Activated CD8-positive, alpha-beta T cell treated with anti-CD3 and anti-CD28 coated beads for 36 hours (primary cell): ENCODE data around the gene SEL1L3. TPM values are rescaled to one million over a fixed set of nuclear protein-coding genes. Genes with fewer than 3 reads are reported as not detected.

ENCODE experiments used
- ATAC-seq: fragments of 200-7000 bp; cut with Tn5 transposase; one replicate; pipeline ENCODE4 v1.10.0; 2021; ENCODE audit warnings: mild to moderate bottlenecking, moderate library complexity
- CTCF ChIA-PET: fragments of 350-600 bp; sonication (Branson Sonifier 250); formaldehyde crosslinking; loops from one replicate; lab custom pipeline; 2021; ENCODE audit warnings: antibody characterized with exemption; lab: Charles Lee
- POLR2A ChIA-PET: fragments of 350-600 bp; sonication (Branson Sonifier 250); formaldehyde crosslinking; loops from one replicate; lab custom pipeline; 2021; ENCODE audit warnings: antibody characterized with exemption; lab: Charles Lee
- DNase-seq: peaks from one replicate; pipeline ENCODE4 v3.0.0-alpha.2; 2020
- H3K27ac Mint-ChIP-seq: one replicate; pipeline ENCODE4 v1.8.0; 2021; ENCODE audit warnings: mild to moderate bottlenecking, mixed read lengths
- H3K27me3 Mint-ChIP-seq: one replicate; pipeline ENCODE4 v1.8.0; 2021; ENCODE audit warnings: mixed read lengths
- H3K36me3 Mint-ChIP-seq: one replicate; pipeline ENCODE4 v1.8.0; 2021; ENCODE audit warnings: low read depth, mixed read lengths
- H3K4me1 Mint-ChIP-seq: one replicate; pipeline ENCODE4 v1.8.0; 2021; ENCODE audit warnings: low read depth, mixed read lengths
- H3K4me3 Mint-ChIP-seq: one replicate; pipeline ENCODE4 v1.8.0; 2021; ENCODE audit warnings: mild to moderate bottlenecking, moderate library complexity, mixed read lengths
- H3K9me3 Mint-ChIP-seq: one replicate; pipeline ENCODE4 v1.8.0; 2021; ENCODE audit warnings: mixed read lengths
- intact Hi-C: fragments of 100-400 bp; cut with micrococcal nuclease; formaldehyde crosslinking; loops from one replicate; pipeline ENCODE4 v1.10.0; 2022
- total RNA-seq, 2 experiments: library from RNA; stranded (reverse); gene quantifications; one replicate each; pipeline ENCODE4 v1.2.3, GENCODE V29; 2021
- TF ChIP-seq, protein P1 (sequence below): fragments of 200-600 bp; IDR thresholded peaks from one replicate; pipeline ENCODE4 v1.8.0; 2022; ENCODE audit warnings: antibody characterized with exemption, mild to moderate bottlenecking

Gene SEL1L3
- total RNA-seq, 2 experiments from 2014 or later, result 34.8 to 36.9 TPM

- Mint-ChIP-seq H3K36me3 (no peaks in the 10 kb centered on the region), H3K9me3 (peaks cover 2% of the 10 kb centered on the region), H3K4me1 (no peaks in the 10 kb centered on the region), H3K27ac (no peak overlapping the region), H3K4me3 (no peak overlapping the region), H3K27me3 (peaks cover 4% of the 10 kb centered on the region)
- intact Hi-C loops, result no loop called here
- ChIA-PET CTCF (interaction anchor here (1.2 kb wide), 1 partner anchor 113 kb away, joined by 3 read pairs; no protein-coding TSS in a partner anchor), POLR2A (no interaction called here)
- TF ChIP-seq, protein P1, sequence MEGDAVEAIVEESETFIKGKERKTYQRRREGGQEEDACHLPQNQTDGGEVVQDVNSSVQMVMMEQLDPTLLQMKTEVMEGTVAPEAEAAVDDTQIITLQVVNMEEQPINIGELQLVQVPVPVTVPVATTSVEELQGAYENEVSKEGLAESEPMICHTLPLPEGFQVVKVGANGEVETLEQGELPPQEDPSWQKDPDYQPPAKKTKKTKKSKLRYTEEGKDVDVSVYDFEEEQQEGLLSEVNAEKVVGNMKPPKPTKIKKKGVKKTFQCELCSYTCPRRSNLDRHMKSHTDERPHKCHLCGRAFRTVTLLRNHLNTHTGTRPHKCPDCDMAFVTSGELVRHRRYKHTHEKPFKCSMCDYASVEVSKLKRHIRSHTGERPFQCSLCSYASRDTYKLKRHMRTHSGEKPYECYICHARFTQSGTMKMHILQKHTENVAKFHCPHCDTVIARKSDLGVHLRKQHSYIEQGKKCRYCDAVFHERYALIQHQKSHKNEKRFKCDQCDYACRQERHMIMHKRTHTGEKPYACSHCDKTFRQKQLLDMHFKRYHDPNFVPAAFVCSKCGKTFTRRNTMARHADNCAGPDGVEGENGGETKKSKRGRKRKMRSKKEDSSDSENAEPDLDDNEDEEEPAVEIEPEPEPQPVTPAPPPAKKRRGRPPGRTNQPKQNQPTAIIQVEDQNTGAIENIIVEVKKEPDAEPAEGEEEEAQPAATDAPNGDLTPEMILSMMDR, result no peak
- ATAC-seq (no peak), DNase-seq (no peak)
Measured at GRCh38 chr4:25875281-25875745, 12.5 kb upstream of the SEL1L3 start.

GRCh38 chr4:25874655-25875054, 11.9 kb upstream of the SEL1L3 start:
- no peak for ATAC-seq
- POLR2A ChIA-PET, result no interaction called here
- H3K27me3 Mint-ChIP-seq, result peaks cover 2% of the 10 kb centered on the region
- TF ChIP-seq, protein P1, result no peak
- DNase-seq, result no peak
- peaks cover 1% of the 10 kb centered on the region for H3K9me3 Mint-ChIP-seq
- intact Hi-C loops, result no loop called here
- CTCF ChIA-PET, result no interaction called here
- no peak overlapping the region for H3K4me3 Mint-ChIP-seq
- no peaks in the 10 kb centered on the region for H3K36me3 Mint-ChIP-seq
- no peaks in the 10 kb centered on the region for H3K4me1 Mint-ChIP-seq
- H3K27ac Mint-ChIP-seq, result no peak overlapping the region

- ATAC-seq, result no peak
- H3K27me3 Mint-ChIP-seq, result no peaks in the 10 kb centered on the region
- H3K4me3 Mint-ChIP-seq, result no peak overlapping the region
- H3K9me3 Mint-ChIP-seq, result no peaks in the 10 kb centered on the region
- DNase-seq, result no peak
- no peak overlapping the region for H3K27ac Mint-ChIP-seq
- H3K36me3 Mint-ChIP-seq, result no peaks in the 10 kb centered on the region
- TF ChIP-seq, protein P1, result no peak
- intact Hi-C loops, result no loop called here
- CTCF ChIA-PET, result interaction anchor here (1.1 kb wide), 1 partner anchor 15 kb away, joined by 3 read pairs; no protein-coding TSS in a partner anchor
- H3K4me1 Mint-ChIP-seq, result no peaks in the 10 kb centered on the region
- POLR2A ChIA-PET, result no interaction called here
Measured at GRCh38 chr4:25873632-25874129, 10.9 kb upstream of the SEL1L3 start.

- Mint-ChIP-seq H3K9me3 (no peaks in the 10 kb centered on the region), H3K27ac (no peak overlapping the region), H3K27me3 (no peaks in the 10 kb centered on the region), H3K36me3 (no peaks in the 10 kb centered on the region), H3K4me1 (no peaks in the 10 kb centered on the region), H3K4me3 (no peak overlapping the region)
- DNase-seq, result no peak
- no peak for ATAC-seq
- intact Hi-C loops, result no loop called here
- POLR2A ChIA-PET, result no interaction called here
- TF ChIP-seq, protein P1, result no peak
- CTCF ChIA-PET, result interaction anchor here (1.1 kb wide), 1 partner anchor 15 kb away, joined by 3 read pairs; no protein-coding TSS in a partner anchor
Measured at GRCh38 chr4:25872851-25873631, 10.3 kb upstream of the SEL1L3 start.

GRCh38 chr4:25870081-25870480, 7.3 kb upstream of the SEL1L3 start:
- H3K27ac Mint-ChIP-seq, result no peak overlapping the region
- H3K4me3 Mint-ChIP-seq, result no peak overlapping the region
- CTCF ChIA-PET, result interaction anchor here (0.6 to 0.9 kb wide), 3 partner anchors 8 to 28 kb away, joined by 3 to 4 read pairs (median 3); no protein-coding TSS in a partner anchor
- no peaks in the 10 kb centered on the region for H3K36me3 Mint-ChIP-seq
- no peaks in the 10 kb centered on the region for H3K9me3 Mint-ChIP-seq
- POLR2A ChIA-PET, result interaction anchor here (1.2 kb wide), 1 partner anchor 28 kb away, joined by 3 read pairs; no protein-coding TSS in a partner anchor
- no peak for DNase-seq
- no peaks in the 10 kb centered on the region for H3K27me3 Mint-ChIP-seq
- H3K4me1 Mint-ChIP-seq, result peaks cover 3% of the 10 kb centered on the region
- intact Hi-C loops, result no loop called here
- ATAC-seq, result no peak
- TF ChIP-seq, protein P1, result no peak
